ENCODE results near the gene LGR4. TPM values are rescaled to one million over a fixed set of nuclear protein-coding genes. Genes with fewer than 3 reads are reported as not detected.

Gene LGR4
- total RNA-seq, 1 experiment from 2014 or later: 33.4 TPM

DNA sequence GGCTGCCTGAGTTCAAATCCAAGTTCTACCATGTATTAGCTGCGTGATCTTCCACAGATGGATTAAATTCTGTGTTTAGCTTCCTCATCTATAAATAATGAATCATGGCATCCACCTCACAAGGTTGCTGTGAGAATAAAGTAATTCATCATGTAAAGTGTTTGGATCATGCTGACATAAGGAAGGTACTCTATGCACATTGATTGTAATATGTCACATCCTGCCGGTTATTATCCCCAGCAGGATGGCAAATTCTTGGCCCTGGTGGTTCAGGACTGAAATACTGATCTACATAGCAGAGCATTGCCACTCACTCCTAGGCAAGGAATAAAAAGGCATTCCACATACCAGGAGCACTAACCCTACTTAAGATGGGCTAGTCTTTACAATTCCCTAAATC is 40.8 kb downstream of the LGR4 start:
- CTCF ChIA-PET: no interaction called here
- H3K36me3 ChIP-seq (ENCODE audit: low read depth): no peaks in the 10 kb centered on the region
- H3K4me1 ChIP-seq (replicated peaks; ENCODE audit: insufficient read depth): peaks cover 14% of the 10 kb centered on the region; the same call in 1 of the 2 replicates
- H3K4me2 ChIP-seq: no peak overlapping the region
- no peak for TF ChIP-seq EZH2 (IDR thresholded peaks at IDR 0.05; ENCODE audit: low read depth)
- TF ChIP-seq CTCF (conservative IDR thresholded peaks at IDR 0.05): no peak
- H3F3A ChIP-seq (ENCODE audit: insufficient read depth, low read depth): peaks cover 5% of the 10 kb centered on the region; the same call in 1 of the 2 replicates
- no peak overlapping the region for H3K4me3 ChIP-seq
- DNase-seq: no peak
- no peaks in the 10 kb centered on the region for H3K9me2 ChIP-seq (ENCODE audit: insufficient read depth)
- no peaks in the 10 kb centered on the region for H4K20me1 ChIP-seq (ENCODE audit: insufficient read depth)
- H2AFZ ChIP-seq: no peak overlapping the region
- no peaks in the 10 kb centered on the region for H3K27me3 ChIP-seq (ENCODE audit: insufficient read depth, low read depth)
- POLR2A ChIA-PET (ENCODE audit: unreplicated experiment): no interaction called here
- H3K27ac ChIP-seq: no peak overlapping the region
- peaks cover 66% of the 10 kb centered on the region for H3K79me2 ChIP-seq (ENCODE audit: low read depth)
- H3K9me3 ChIP-seq (ENCODE audit: insufficient read depth, low read depth): no peaks in the 10 kb centered on the region
- no TSS peak for BruUV-seq (replicated peaks)
- intact Hi-C loops (cut with micrococcal nuclease; ENCODE audit: unreplicated experiment): no loop called here

DNA sequence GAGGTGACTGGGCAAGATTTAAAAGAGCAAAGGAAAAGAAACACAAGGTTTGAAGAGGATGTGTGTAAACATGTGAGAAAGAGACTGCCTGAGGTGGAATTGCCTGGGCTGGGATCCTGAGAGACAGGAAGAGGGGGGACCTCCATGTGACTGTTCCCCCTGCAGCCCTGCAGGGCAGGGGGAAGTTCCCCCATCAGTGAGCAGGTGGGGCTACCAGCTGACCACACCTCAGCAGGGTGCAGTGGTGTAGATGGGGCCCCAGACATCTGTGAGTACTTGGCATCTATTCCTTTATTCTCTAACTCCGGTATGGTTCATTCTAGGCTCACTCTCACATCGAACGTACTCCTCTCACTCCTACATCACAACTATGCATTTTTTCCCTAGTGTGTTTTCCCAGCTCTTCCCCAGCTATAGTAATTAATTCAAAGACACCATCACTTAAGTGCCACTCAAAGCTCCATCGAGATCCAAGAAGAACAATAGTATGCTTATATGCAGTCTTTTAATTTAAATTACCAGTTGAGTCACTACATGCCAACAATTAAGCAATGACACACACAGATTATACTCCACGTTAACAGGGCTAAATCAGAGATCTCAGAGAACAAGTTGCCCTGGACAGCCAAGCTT is 42.7 kb downstream of the LGR4 start:
- DNase-seq: no peak
- Histone ChIP-seq H3K79me2 (ENCODE audit: low read depth) (peaks cover 64% of the 10 kb centered on the region), H3K4me1 (replicated peaks; ENCODE audit: insufficient read depth) (peaks cover 14% of the 10 kb centered on the region; the same call in 1 of the 2 replicates), H2AFZ (no peak overlapping the region), H3K4me3 (no peak overlapping the region), H4K20me1 (ENCODE audit: insufficient read depth) (no peaks in the 10 kb centered on the region), H3K9me2 (ENCODE audit: insufficient read depth) (no peaks in the 10 kb centered on the region), H3F3A (ENCODE audit: insufficient read depth, low read depth) (peaks cover 5% of the 10 kb centered on the region; the same call in 1 of the 2 replicates), H3K27ac (no peak overlapping the region), H3K27me3 (ENCODE audit: insufficient read depth, low read depth) (no peaks in the 10 kb centered on the region), H3K36me3 (ENCODE audit: low read depth) (no peaks in the 10 kb centered on the region), H3K4me2 (no peak overlapping the region), H3K9me3 (ENCODE audit: insufficient read depth, low read depth) (no peaks in the 10 kb centered on the region)
- no TSS peak for BruUV-seq (replicated peaks)
- ChIA-PET CTCF (no interaction called here), POLR2A (ENCODE audit: unreplicated experiment) (no interaction called here)
- TF ChIP-seq CTCF (conservative IDR thresholded peaks at IDR 0.05) (no peak), EZH2 (IDR thresholded peaks at IDR 0.05; ENCODE audit: low read depth) (no peak)
- intact Hi-C loops (cut with micrococcal nuclease; ENCODE audit: unreplicated experiment): no loop called here

GRCh38 chr11:27427183-27427980 is 45.2 kb downstream of the LGR4 start:
- ChIA-PET POLR2A (ENCODE audit: unreplicated experiment) (no interaction called here), CTCF (no interaction called here)
- DNase-seq: no peak
- Histone ChIP-seq H4K20me1 (ENCODE audit: insufficient read depth) (no peaks in the 10 kb centered on the region), H3K27me3 (ENCODE audit: insufficient read depth, low read depth) (no peaks in the 10 kb centered on the region), H3K79me2 (ENCODE audit: low read depth) (peaks cover 64% of the 10 kb centered on the region), H2AFZ (no peak overlapping the region), H3K4me2 (no peak overlapping the region), H3K4me3 (no peak overlapping the region), H3K9me3 (ENCODE audit: insufficient read depth, low read depth) (no peaks in the 10 kb centered on the region), H3K4me1 (replicated peaks; ENCODE audit: insufficient read depth) (peaks cover 27% of the 10 kb centered on the region), H3K9me2 (ENCODE audit: insufficient read depth) (no peaks in the 10 kb centered on the region), H3F3A (ENCODE audit: insufficient read depth, low read depth) (peaks cover 14% of the 10 kb centered on the region; the same call in 1 of the 2 replicates), H3K36me3 (ENCODE audit: low read depth) (no peaks in the 10 kb centered on the region), H3K27ac (no peak overlapping the region)
- intact Hi-C loops (cut with micrococcal nuclease; ENCODE audit: unreplicated experiment): no loop called here
- TF ChIP-seq CTCF (conservative IDR thresholded peaks at IDR 0.05) (no peak), EZH2 (IDR thresholded peaks at IDR 0.05; ENCODE audit: low read depth) (no peak)
- BruUV-seq (replicated peaks): no TSS peak

All from PC-9 (cell line).